ENCODE data around the gene TCEANC2. TPM values are rescaled to one million over a fixed set of nuclear protein-coding genes. Genes with fewer than 3 reads are reported as not detected.

Gene TCEANC2
- total RNA-seq, 1 donor from 2014 or later, result 4.7 TPM

- no peaks in the 10 kb centered on the region for H3K27me3 ChIP-seq
- H3K27ac ChIP-seq, result no peak overlapping the region
- no peak overlapping the region for H3K4me3 ChIP-seq
- ATAC-seq (no peak), DNase-seq (peak; percentile 8)
- intact Hi-C loops (cut with DNase I), result no loop called here
- H3K9me3 ChIP-seq, result no peaks in the 10 kb centered on the region
- no peaks in the 10 kb centered on the region for H3K36me3 ChIP-seq
- TF ChIP-seq CTCF (IDR thresholded peaks at IDR 0.05), result no peak
- no peaks in the 10 kb centered on the region for H3K4me1 ChIP-seq
These were observed 60.6 kb downstream of the TCEANC2 start for GRCh38 chr1:54114001-54114400.

GRCh38 chr1:54114955-54115354 lies 61.5 kb downstream of the TCEANC2 start:
- Histone ChIP-seq H3K4me3 (no peak overlapping the region), H3K9me3 (no peaks in the 10 kb centered on the region), H3K27me3 (no peaks in the 10 kb centered on the region), H3K27ac (no peak overlapping the region), H3K36me3 (no peaks in the 10 kb centered on the region), H3K4me1 (no peaks in the 10 kb centered on the region)
- DNase-seq (peak; percentile 23), ATAC-seq (no peak)
- no peak for TF ChIP-seq CTCF (IDR thresholded peaks at IDR 0.05)
- intact Hi-C loops (cut with DNase I), result no loop called here

- Histone ChIP-seq H3K9me3 (no peaks in the 10 kb centered on the region), H3K4me1 (no peaks in the 10 kb centered on the region), H3K36me3 (no peaks in the 10 kb centered on the region), H3K4me3 (no peak overlapping the region), H3K27ac (no peak overlapping the region), H3K27me3 (no peaks in the 10 kb centered on the region)
- intact Hi-C loops (cut with DNase I), result no loop called here
- ATAC-seq, result no peak
- no peak for TF ChIP-seq CTCF (IDR thresholded peaks at IDR 0.05)
- no peak for DNase-seq
These were observed 62.1 kb downstream of the TCEANC2 start for GRCh38 chr1:54115520-54115919.

- no peaks in the 10 kb centered on the region for H3K27me3 ChIP-seq
- peak; percentile 32 for DNase-seq
- H3K4me1 ChIP-seq, result peaks cover 6% of the 10 kb centered on the region
- intact Hi-C loops (cut with DNase I), result no loop called here
- no peak for TF ChIP-seq CTCF (IDR thresholded peaks at IDR 0.05)
- H3K9me3 ChIP-seq, result no peaks in the 10 kb centered on the region
- H3K4me3 ChIP-seq, result no peak overlapping the region
- no peaks in the 10 kb centered on the region for H3K36me3 ChIP-seq
- no peak for ATAC-seq
- H3K27ac ChIP-seq, result no peak overlapping the region
These were observed 64.6 kb downstream of the TCEANC2 start for GRCh38 chr1:54117815-54118563.

- DNase-seq (peak; percentile 10), ATAC-seq (no peak)
- Histone ChIP-seq H3K4me1 (peaks cover 6% of the 10 kb centered on the region), H3K36me3 (no peaks in the 10 kb centered on the region), H3K9me3 (no peaks in the 10 kb centered on the region), H3K4me3 (no peak overlapping the region), H3K27me3 (no peaks in the 10 kb centered on the region), H3K27ac (no peak overlapping the region)
- no peak for TF ChIP-seq CTCF (IDR thresholded peaks at IDR 0.05)
- intact Hi-C loops (cut with DNase I), result no loop called here
These were observed 65.3 kb downstream of the TCEANC2 start for GRCh38 chr1:54118704-54119103.
